GM18951 (cell line): ENCODE data around the gene PTPRD.
"Not testable (repeated sequence)": the region's sequence is repeated elsewhere in the genome, so short reads cannot be mapped to it uniquely, and the experiment has no call there.

Source experiments
- POLR2A ChIP-seq: IDR thresholded peaks from 4 replicates; pipeline ENCODE4 v1.6.1; 2011; ENCODE audit warnings: mild to moderate bottlenecking; ENCODE audit not compliant: insufficient read length, insufficient read depth; ENCODE audit errors: extremely low read depth
- in situ Hi-C: fragments of 300-500 bp; cut with MboI; formaldehyde crosslinking; loops from one replicate; pipeline ENCODE4 v1.12.0; 2022; ENCODE audit warnings: low sequenced_read_pairs, mixed read lengths, inconsistent platforms; ENCODE audit not compliant: unreplicated experiment

The PTPRD gene

GRCh38 chr9:9142001-9142400, 1470.8 kb downstream of the PTPRD start:
- TF ChIP-seq POLR2A = no peak
- in situ Hi-C loops = no loop called here

DNA sequence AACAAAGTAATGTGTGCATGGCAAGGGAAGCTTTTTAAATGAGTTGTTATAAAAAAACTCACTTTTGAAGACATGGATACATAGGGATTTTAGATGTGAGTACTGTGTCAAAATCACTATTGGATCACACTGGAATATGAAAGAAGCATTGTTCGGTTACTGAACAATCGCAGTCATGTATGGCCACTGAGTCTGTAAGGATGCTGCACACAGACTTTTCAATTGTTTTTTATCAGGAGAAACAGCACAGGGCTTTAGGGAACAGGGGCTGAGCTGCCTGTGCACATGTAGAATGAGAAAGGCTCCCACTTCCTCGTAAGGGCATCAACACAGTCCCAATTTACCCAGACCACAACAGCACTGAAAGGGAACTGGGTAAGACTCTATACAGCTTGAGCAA, 1479.3 kb downstream of the PTPRD start:
- in situ Hi-C loops = no loop called here
- no peak for TF ChIP-seq POLR2A

GRCh38 chr9:9124616-9125015, 1488.2 kb downstream of the PTPRD start:
- in situ Hi-C loops = no loop called here
- TF ChIP-seq POLR2A = no peak

DNA sequence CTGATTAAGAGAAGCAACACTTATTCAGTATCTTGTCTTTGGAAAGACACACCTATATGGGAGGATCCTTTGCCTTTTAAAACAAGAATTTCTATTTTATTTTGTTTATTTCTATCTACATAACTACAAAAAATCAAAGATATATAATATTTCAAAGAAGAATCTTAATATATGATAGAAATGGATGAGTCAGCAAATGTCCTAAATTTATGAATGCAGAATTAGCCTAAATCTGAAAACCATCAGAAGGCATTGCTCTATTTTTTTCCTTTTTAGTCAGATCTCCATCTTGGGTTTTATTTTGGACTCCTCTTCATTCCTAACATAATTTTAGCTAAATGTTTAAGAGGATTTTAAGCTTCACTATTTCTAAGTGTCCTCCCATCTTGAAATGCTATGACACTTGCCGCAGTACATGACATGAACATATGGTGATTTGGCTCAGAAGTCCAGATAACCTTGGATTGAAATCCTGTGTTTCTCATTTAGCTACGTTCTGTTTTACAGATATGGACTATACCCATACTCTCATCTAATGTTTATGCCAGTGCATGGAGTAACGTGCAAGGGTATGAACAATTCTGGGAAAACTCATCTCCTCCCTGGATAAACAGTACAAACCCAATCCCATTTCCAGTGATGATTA, 1490.4 kb downstream of the PTPRD start:
- TF ChIP-seq POLR2A = no peak
- in situ Hi-C loops = no loop called here

DNA sequence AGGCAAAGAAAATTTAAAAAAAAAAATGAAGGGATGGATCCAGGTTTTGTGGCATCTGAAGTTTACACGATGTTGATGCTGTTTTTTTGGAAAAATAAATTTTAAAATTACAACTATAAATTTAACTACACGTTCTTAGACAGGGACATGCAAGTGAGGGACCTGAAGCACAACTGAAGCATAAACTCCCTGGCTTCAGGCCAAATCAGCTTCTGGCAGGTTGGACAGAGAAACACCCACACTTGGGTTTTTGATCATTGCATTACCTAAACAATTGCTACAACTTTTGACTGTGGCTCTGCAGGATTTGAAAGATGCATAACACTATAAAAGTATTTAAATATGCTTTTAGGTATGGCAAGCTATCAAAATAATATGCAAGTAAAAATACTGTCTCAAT, 1494.9 kb downstream of the PTPRD start:
- in situ Hi-C loops = no loop called here
- TF ChIP-seq POLR2A = no peak

GRCh38 chr9:9112001-9112720, 1500.6 kb downstream of the PTPRD start:
- in situ Hi-C loops = no loop called here
- TF ChIP-seq POLR2A = no peak

DNA sequence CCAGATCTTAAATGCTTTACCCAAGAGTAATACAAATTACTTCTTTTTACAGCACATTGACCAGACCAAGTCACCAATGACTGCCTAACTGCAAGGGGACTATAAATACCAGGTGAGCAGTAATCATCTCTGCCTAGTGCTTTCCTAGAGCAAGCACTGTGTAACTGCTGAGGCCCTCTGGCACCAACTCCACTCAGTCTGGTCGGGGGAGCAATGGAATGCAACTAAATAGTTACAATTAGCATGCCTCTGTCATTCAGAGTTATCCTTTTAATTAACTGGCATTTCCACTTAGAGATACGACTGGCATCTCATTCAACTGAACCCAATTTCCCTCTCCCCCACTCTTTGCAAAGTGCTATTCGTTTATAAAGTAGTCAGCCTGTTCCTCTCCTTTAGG, 1504.2 kb downstream of the PTPRD start:
- TF ChIP-seq POLR2A = no peak
- in situ Hi-C loops = no loop called here

DNA sequence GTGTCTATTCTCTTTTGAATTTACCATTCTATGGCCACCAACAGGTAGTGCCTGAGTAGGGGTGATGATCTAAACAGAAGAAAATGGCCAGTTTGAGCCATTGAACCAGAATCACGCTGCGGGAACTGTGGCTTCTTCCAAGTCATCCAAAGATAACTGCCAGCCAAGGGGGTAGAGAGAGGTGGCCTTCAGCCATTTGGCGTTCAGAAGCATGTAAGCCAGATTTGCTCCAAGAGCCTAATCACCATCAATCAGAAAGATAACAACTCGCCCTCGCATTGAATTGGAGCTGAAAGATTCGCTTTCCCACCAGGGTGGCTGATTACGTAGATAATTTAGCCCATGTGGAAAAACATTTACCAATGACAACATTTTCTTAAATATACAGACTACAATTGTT, 1510.5 kb downstream of the PTPRD start:
- no peak for TF ChIP-seq POLR2A
- in situ Hi-C loops = no loop called here

GRCh38 chr9:9100070-9100469, 1512.7 kb downstream of the PTPRD start:
- in situ Hi-C loops = no loop called here
- no peak for TF ChIP-seq POLR2A

DNA sequence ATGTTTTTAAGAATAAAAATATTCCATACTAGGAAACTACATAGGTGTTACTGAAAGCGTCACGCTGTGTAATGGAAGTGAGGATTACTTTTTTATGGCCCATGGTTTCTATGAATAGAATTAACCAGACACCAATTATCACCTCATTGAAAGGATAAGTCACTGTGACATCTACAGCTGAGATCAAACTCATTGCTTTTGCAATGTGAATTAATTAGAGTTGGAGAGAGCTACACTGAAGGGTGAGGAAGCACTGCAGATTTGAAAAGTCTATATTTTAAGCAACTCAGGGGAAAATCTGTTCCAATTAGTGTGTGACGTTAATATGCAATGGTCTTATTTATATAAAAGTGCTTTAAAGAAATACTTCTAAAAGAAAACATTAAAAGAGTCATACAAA, 1513.2 kb downstream of the PTPRD start:
- in situ Hi-C loops = no loop called here
- no peak for TF ChIP-seq POLR2A

DNA sequence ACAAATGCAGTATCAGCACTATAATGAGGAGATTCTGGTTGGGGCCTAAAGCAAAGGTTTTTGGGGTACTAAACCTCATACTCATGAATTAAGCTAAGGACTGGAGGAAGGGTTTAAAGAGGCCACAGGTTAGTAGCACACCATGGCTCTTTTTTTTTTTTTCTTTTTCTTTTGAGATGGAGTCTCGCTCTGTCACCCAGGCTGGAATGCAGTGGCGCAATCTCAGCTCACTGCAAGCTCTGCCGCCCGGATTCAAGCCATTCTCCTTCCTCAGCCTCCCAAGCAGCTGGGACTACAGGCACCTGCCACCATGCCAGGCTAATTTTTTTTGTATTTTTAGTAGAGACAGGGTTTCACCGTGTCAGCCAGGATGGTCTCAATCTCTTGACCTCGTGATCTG, 1515.5 kb downstream of the PTPRD start:
- in situ Hi-C loops = not testable (repeated sequence)

GRCh38 chr9:9091387-9091786, 1521.4 kb downstream of the PTPRD start:
- in situ Hi-C loops = no loop called here

GRCh38 chr9:9079473-9079872, 1533.3 kb downstream of the PTPRD start:
- TF ChIP-seq POLR2A = no peak

More at GRCh38 chr9:9091387-9091786, 1521.4 kb downstream of the PTPRD start:
- TF ChIP-seq POLR2A = no peak

GRCh38 chr9:9078301-9078700, 1534.5 kb downstream of the PTPRD start:
- no peak for TF ChIP-seq POLR2A
- in situ Hi-C loops = no loop called here

More at GRCh38 chr9:9079473-9079872, 1533.3 kb downstream of the PTPRD start:
- in situ Hi-C loops = no loop called here
